Common myeloid progenitor, CD34-positive (primary cell): ENCODE results near the gene PTPRE.

Source experiments
- CTCF ChIA-PET: fragments of 350-600 bp; sonication (Branson Sonifier 250); formaldehyde crosslinking; loops from one replicate; lab custom pipeline; 2021; ENCODE audit warnings: antibody characterized with exemption; lab: Charles Lee
- POLR2A ChIA-PET: fragments of 350-600 bp; sonication (Branson Sonifier 250); formaldehyde crosslinking; loops from one replicate; lab custom pipeline; 2021; ENCODE audit warnings: antibody characterized with exemption; lab: Charles Lee
- DNase-seq, 3 donors: peaks; one replicate each; pipeline versions ENCODE4 v3.0.0 to v3.0.0-alpha.2; 2013
- H3K27ac ChIP-seq, 2 experiments: 1 replicate in 1 of 2; 2 replicates in 1 of 2; pipeline ENCODE4 v1.7.0; 2013; ENCODE audit warnings: inconsistent platforms in 2 of 2, low read length in 2 of 2, mild to moderate bottlenecking in 2 of 2, low read depth in 1 of 2, moderate library complexity in 1 of 2; ENCODE audit not compliant: severe bottlenecking in 2 of 2, insufficient read depth in 1 of 2, poor library complexity in 1 of 2
- H3K27me3 ChIP-seq, 5 experiments: replicated peaks in 2 of 5; 1 replicate in 3 of 5; 2 replicates in 2 of 5; pipeline versions ENCODE4 v1.6.1 to v1.7.0; 2013; ENCODE audit warnings: low read length in 4 of 5, mild to moderate bottlenecking in 2 of 5, moderate library complexity in 2 of 5, inconsistent platforms in 1 of 5; ENCODE audit not compliant: insufficient read depth in 5 of 5, control insufficient read depth in 4 of 5
- H3K36me3 ChIP-seq, 4 experiments: 1 replicate in 2 of 4; 2 replicates in 2 of 4; pipeline versions ENCODE4 v1.6.1 to v1.7.0; 2013; ENCODE audit warnings: low read length in 3 of 4, control low read depth in 1 of 4, mild to moderate bottlenecking in 1 of 4; ENCODE audit not compliant: control insufficient read depth in 4 of 4, insufficient read depth in 4 of 4
- H3K4me1 ChIP-seq, 4 experiments: 1 replicate in 3 of 4; 2 replicates in 1 of 4; pipeline versions ENCODE4 v1.6.1 to v1.7.1; 2013; ENCODE audit warnings: low read length in 3 of 4, mild to moderate bottlenecking in 3 of 4, control low read depth in 1 of 4, inconsistent platforms in 1 of 4, moderate library complexity in 1 of 4; ENCODE audit not compliant: control insufficient read depth in 4 of 4, insufficient read depth in 4 of 4; ENCODE audit errors: control extremely low read depth in 1 of 4
- H3K4me3 ChIP-seq, 7 experiments: 1 replicate in 4 of 7; 2 replicates in 3 of 7; pipeline versions ENCODE4 v1.5.1 to v1.7.0; 2013; ENCODE audit warnings: mild to moderate bottlenecking in 7 of 7, low read length in 6 of 7, moderate library complexity in 6 of 7, inconsistent platforms in 2 of 7, low read depth in 2 of 7, control low read depth in 1 of 7; ENCODE audit not compliant: insufficient read depth in 4 of 7, control insufficient read depth in 1 of 7; ENCODE audit errors: extremely low read depth in 1 of 7
- H3K9me3 ChIP-seq, 5 experiments: 1 replicate in 4 of 5; 2 replicates in 1 of 5; pipeline versions ENCODE4 v1.6.1 to v1.7.1; 2013; ENCODE audit warnings: low read length in 4 of 5, mild to moderate bottlenecking in 2 of 5, inconsistent platforms in 1 of 5, low read depth in 1 of 5, moderate library complexity in 1 of 5; ENCODE audit not compliant: control insufficient read depth in 4 of 5, insufficient read depth in 2 of 5; ENCODE audit errors: control extremely low read depth in 1 of 5
- WGBS: methylation state at CpG from one replicate; pipeline ENCODE4 v1.1.5; 2013; ENCODE audit not compliant: insufficient coverage; 5-methylcytosine and 5-hydroxymethylcytosine counted together

PTPRE gene

DNA sequence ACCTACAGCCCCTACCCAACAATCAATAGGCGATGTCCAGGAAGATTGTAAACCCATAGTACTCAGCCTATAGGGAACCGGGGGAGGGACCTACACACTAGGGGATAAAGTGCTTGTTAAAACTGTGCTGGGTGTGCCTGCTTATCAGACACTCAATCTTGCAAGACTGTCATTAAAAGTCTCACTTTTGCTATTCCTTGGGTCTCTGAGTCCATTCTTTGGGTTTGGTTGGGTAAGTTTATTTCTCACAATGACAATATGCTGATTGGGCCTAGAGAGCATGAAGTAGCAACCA is 45.6 kb downstream of the PTPRE start:
- no peak for DNase-seq
- ChIA-PET POLR2A (no interaction called here), CTCF (interaction anchor here (1.0 to 1.8 kb wide), 2 partner anchors 18 to 27 kb away, joined by 3 to 5 read pairs; no protein-coding TSS in a partner anchor)
- Histone ChIP-seq H3K27me3 (no peaks in the 10 kb centered on the region), H3K36me3 (no peaks in the 10 kb centered on the region), H3K4me3 (no peak overlapping the region), H3K4me1 (no peaks in the 10 kb centered on the region), H3K9me3 (peaks cover 0 to 8% (median 1%) of the 10 kb centered on the region in 5 experiments), H3K27ac (no peak overlapping the region)
- WGBS, result 75% methylated on average over 2 of the region's 2 CpGs

DNA sequence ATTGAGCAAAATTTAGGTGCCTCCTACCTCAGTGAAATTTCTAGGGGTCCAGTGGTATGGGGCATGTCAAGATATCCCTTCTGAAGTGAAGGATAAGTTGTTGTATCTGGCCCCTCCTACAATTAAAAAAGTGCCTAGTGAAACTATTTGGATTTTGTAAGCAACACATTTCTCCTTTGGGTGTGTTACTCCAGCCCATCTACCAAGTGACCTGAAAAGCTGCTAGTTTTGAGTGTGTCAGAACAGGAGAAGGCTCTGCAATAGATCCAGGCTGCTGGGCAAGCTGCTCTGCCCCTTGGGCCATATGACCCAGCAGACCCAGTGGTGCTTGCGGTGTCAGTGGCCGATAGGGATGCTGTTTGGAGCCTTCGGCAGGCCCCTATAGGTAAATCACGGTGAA is 46.0 kb downstream of the PTPRE start:
- no peaks in the 10 kb centered on the region for H3K27me3 ChIP-seq
- no peaks in the 10 kb centered on the region for H3K4me1 ChIP-seq
- WGBS, result 94% methylated on average over 4 of the region's 4 CpGs
- no peak overlapping the region for H3K4me3 ChIP-seq
- H3K9me3 ChIP-seq, result peaks cover 0 to 8% (median 2%) of the 10 kb centered on the region in 5 experiments
- CTCF ChIA-PET, result no interaction called here
- H3K36me3 ChIP-seq, result no peaks in the 10 kb centered on the region
- DNase-seq, result no peak
- H3K27ac ChIP-seq, result no peak overlapping the region
- POLR2A ChIA-PET, result no interaction called here

DNA sequence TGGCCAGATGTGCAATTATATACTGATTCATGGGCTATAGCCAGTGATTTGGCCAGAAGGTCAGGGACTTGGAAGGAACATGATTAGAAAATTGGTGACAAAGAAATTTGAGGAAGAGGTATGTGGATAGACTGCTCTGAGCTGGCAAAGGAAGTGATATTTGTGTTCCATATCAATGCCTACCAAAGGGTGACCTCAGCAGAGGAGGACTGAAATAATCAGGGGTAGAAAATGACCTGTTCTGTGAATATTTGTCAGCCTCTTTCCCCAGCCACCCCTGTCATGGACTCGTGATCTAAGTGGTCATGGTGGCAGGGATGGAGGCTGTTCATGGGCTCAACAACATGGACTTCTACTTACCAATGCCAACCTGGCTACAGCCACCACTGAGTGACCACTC is 47.0 kb downstream of the PTPRE start:
- DNase-seq, result no peak
- ChIA-PET CTCF (no interaction called here), POLR2A (no interaction called here)
- WGBS, result 100% methylated on average over 1 of the region's 1 CpG
- H3K4me1 ChIP-seq, result no peaks in the 10 kb centered on the region
- no peaks in the 10 kb centered on the region for H3K36me3 ChIP-seq
- no peak overlapping the region for H3K4me3 ChIP-seq
- peaks cover 0 to 8% (median 2%) of the 10 kb centered on the region in 5 experiments for H3K9me3 ChIP-seq
- no peaks in the 10 kb centered on the region for H3K27me3 ChIP-seq
- no peak overlapping the region for H3K27ac ChIP-seq

DNA sequence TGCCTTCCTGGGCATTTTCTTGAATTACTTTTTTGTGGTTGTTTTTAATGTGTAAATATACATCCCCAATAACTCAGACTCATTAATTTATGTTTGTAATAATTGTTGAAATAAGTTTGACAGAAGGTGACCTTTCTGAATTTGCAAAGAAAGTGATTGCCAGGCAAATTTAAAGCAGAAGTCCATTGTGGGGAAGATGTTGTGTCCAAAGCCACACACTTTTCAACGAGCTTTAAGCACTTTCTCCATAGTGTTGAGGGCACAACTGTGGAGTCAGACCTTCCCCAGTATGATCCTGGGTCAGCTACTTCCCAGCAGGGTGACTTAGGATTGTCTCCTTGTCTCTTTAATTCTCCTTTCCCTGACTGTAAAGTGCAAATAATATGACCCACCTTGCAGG is 52.5 kb downstream of the PTPRE start:
- H3K4me1 ChIP-seq, result peaks cover 0 to 7% (median 0%) of the 10 kb centered on the region in 4 experiments
- H3K9me3 ChIP-seq, result peaks cover 0 to 8% (median 2%) of the 10 kb centered on the region in 5 experiments
- no peak for DNase-seq
- CTCF ChIA-PET, result interaction anchor here (0.8 to 0.9 kb wide), 3 partner anchors 22 to 50 kb away, joined by 3 read pairs; no protein-coding TSS in a partner anchor
- H3K4me3 ChIP-seq, result no peak overlapping the region
- H3K36me3 ChIP-seq, result no peaks in the 10 kb centered on the region
- POLR2A ChIA-PET, result no interaction called here
- no peak overlapping the region for H3K27ac ChIP-seq
- WGBS, result 90% methylated on average over 1 of the region's 1 CpG
- H3K27me3 ChIP-seq, result no peaks in the 10 kb centered on the region

DNA sequence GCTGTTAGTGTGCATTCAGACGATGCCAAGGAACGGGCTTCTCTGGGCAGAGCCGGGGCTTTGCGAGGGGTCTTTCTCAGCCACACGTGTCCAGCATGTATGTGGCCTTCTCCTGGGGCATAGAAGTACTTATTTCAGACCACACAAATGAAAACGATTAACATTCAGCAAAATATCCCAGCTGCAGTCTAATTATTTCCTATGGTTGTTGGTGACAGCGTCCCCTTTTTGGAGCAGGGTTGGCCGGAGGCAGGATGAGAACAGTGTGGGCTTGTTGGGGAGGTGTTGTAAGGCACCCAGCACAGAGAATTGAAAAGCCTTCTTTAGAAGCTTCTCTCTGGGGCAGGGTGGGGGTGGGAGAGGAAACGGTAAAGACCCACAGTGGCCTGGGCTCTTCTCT is 54.2 kb downstream of the PTPRE start:
- CTCF ChIA-PET, result no interaction called here
- H3K36me3 ChIP-seq, result no peaks in the 10 kb centered on the region
- peaks cover 0 to 6% (median 2%) of the 10 kb centered on the region in 5 experiments for H3K9me3 ChIP-seq
- peaks cover 0 to 7% (median 0%) of the 10 kb centered on the region in 4 experiments for H3K4me1 ChIP-seq
- POLR2A ChIA-PET, result no interaction called here
- DNase-seq, result no peak
- H3K27me3 ChIP-seq, result no peaks in the 10 kb centered on the region
- H3K4me3 ChIP-seq, result no peak overlapping the region
- H3K27ac ChIP-seq, result no peak overlapping the region
- WGBS, result 91% methylated on average over 8 of the region's 9 CpGs

DNA sequence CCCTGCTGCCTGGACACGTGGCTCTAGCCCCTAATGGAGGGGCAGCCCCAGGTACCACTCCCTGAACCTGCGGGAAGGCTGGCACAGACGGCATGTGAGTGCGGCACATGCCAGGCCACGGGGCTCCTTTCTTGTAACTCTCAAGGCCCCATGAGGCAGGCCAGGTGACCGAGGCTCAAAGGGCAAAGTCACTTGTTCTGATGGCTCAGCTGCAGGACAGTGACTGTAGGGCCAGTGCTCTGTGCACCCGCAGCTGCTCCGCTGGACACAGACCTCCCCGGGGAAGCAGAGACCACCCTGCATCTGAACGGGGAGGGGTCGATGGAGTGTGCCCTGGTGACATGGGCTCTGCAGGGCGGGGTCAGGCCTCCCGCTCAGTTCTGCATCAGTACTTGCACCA is 55.3 kb downstream of the PTPRE start:
- H3K9me3 ChIP-seq, result peaks cover 0 to 2% (median 0%) of the 10 kb centered on the region in 5 experiments
- no peak overlapping the region for H3K4me3 ChIP-seq
- H3K27ac ChIP-seq, result no peak overlapping the region
- ChIA-PET POLR2A (no interaction called here), CTCF (no interaction called here)
- no peak for DNase-seq
- H3K36me3 ChIP-seq, result no peaks in the 10 kb centered on the region
- peaks cover 0 to 7% (median 0%) of the 10 kb centered on the region in 4 experiments for H3K4me1 ChIP-seq
- H3K27me3 ChIP-seq, result no peaks in the 10 kb centered on the region
- 96% methylated on average over 11 of the region's 13 CpGs for WGBS

DNA sequence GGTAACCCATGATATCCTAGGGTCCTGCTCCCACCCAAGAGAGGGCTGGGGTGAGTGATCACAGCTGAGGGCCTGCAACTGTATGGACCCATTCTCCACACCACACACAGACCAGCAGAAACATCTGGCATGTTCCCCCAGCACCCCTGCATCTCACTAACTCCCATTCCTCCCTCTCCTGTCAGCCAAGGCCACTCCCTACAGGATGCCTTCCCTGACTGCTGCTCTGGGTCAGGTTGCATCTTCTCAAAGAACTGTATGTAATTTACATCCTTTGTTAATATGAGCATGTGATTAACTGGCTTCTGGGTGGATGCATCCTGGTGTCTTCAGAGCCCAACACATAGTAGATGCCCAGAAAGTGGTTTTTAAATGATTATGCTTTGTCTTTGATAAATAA is 56.2 kb downstream of the PTPRE start:
- POLR2A ChIA-PET, result no interaction called here
- CTCF ChIA-PET, result no interaction called here

More for the DNA sequence above, 56.2 kb downstream of the PTPRE start:
- no peak for DNase-seq
- H3K27ac ChIP-seq, result no peak overlapping the region
- H3K4me3 ChIP-seq, result no peak overlapping the region
- H3K9me3 ChIP-seq, result no peaks in the 10 kb centered on the region
- peaks cover 0 to 7% (median 0%) of the 10 kb centered on the region in 4 experiments for H3K4me1 ChIP-seq
- no peaks in the 10 kb centered on the region for H3K36me3 ChIP-seq
- H3K27me3 ChIP-seq, result no peaks in the 10 kb centered on the region
